K562 (cell line): ENCODE results near the gene DUSP16. TPM values are rescaled to one million over a fixed set of nuclear protein-coding genes. Genes with fewer than 3 reads are reported as not detected.

Source experiments
- ATAC-seq: fragments of 200-7000 bp; cut with Tn5 transposase; 3 replicates; pipeline ENCODE4 v1.9.1; 2020; ENCODE audit warnings: moderate library complexity
- BruUV-seq: library from RNA; stranded (reverse); fragments of 400-500 nt; replicated peaks from 2 replicates; lab custom pipeline; 2021; lab: Mats Ljungman, UMichigan
- CTCF ChIA-PET: fragments of 300-600 bp; formaldehyde crosslinking; extraction: SDS; loops from one replicate; lab custom pipeline; 2021; ENCODE audit warnings: low intra/inter-chr PET ratio; lab: Yijun Ruan, JAX
- POLR2A ChIA-PET: fragments of 300-600, 350-650 bp; sonication (Branson Sonifier 250); formaldehyde crosslinking; extraction: SDS; loops from one replicate; lab custom pipeline; 2021; ENCODE audit warnings: antibody characterized with exemption, inconsistent platforms; lab: Yijun Ruan, JAX
- DNase-seq, 4 experiments: peaks; one replicate each; pipeline versions ENCODE4 v3.0.0 to v3.0.0-alpha.2; 2011 to 2018; ENCODE audit warnings: low spot score in 3 of 4, mixed read lengths in 3 of 4; ENCODE audit errors: extremely low read depth in 1 of 4
- FAIRE-seq: peaks from 2 replicates; lab custom pipeline; 2011; peaks lifted over from hg19 to GRCh38; lab: Jason Lieb, UNC
- H2AFZ ChIP-seq: 2 replicates; pipeline ENCODE4 v1.6.0; 2011; ENCODE audit warnings: low read depth, low read length, control low read depth, inconsistent platforms
- H3K27ac ChIP-seq: fragments of 200-600 bp; 3 replicates; pipeline ENCODE4 v1.8.0; 2011; ENCODE audit warnings: low read depth, mild to moderate bottlenecking, control low read depth, inconsistent platforms, low read length, moderate library complexity, mixed read lengths; ENCODE audit errors: extremely low read depth
- H3K27me3 ChIP-seq, 2 experiments: fragments of 300-600 bp in 1 of 2; 2 replicates in 1 of 2; 3 replicates in 1 of 2; pipeline versions ENCODE4 v1.6.0 to v1.8.0; 2011; ENCODE audit warnings: inconsistent platforms in 2 of 2, low read length in 2 of 2, mild to moderate bottlenecking in 1 of 2, mixed read lengths in 1 of 2, moderate library complexity in 1 of 2; ENCODE audit not compliant: control insufficient read depth in 2 of 2, insufficient read depth in 2 of 2
- H3K36me3 ChIP-seq: fragments of 300-600 bp; 3 replicates; pipeline ENCODE4 v1.8.0; 2011; ENCODE audit warnings: mild to moderate bottlenecking, low read length, inconsistent platforms; ENCODE audit not compliant: control insufficient read depth, insufficient read depth
- H3K4me1 ChIP-seq, 2 experiments: fragments of 200-600 bp in 1 of 2; replicated peaks in 1 of 2; 2 replicates in 1 of 2; 3 replicates in 1 of 2; pipeline versions ENCODE4 v1.5.1 to v1.8.0; 2011; ENCODE audit warnings: inconsistent platforms in 2 of 2, low read length in 2 of 2, mild to moderate bottlenecking in 1 of 2, mixed read lengths in 1 of 2, moderate library complexity in 1 of 2; ENCODE audit not compliant: control insufficient read depth in 2 of 2, insufficient read depth in 2 of 2
- H3K4me2 ChIP-seq: 2 replicates; pipeline ENCODE4 v1.6.1; 2011; ENCODE audit warnings: low read length, control low read depth, inconsistent platforms, mixed read lengths; ENCODE audit not compliant: insufficient read depth
- H3K4me3 ChIP-seq: fragments of 200-600 bp; sonication (generic), shearing (Covaris generic); 2 replicates; pipeline ENCODE4 v1.5.1; 2016; ENCODE audit warnings: control low read depth, inconsistent platforms
- H3K79me2 ChIP-seq: fragments of 200-600 bp; 3 replicates; pipeline ENCODE4 v1.8.0; 2011; ENCODE audit warnings: low read length, inconsistent platforms; ENCODE audit not compliant: control insufficient read depth, insufficient read depth
- H3K9ac ChIP-seq, 2 experiments: 2 replicates each; pipeline versions ENCODE4 v1.6.0 to v1.6.1; 2011; ENCODE audit warnings: low read depth in 2 of 2, low read length in 2 of 2, control low read depth in 1 of 2, inconsistent platforms in 1 of 2, mild to moderate bottlenecking in 1 of 2, mixed read lengths in 1 of 2; ENCODE audit not compliant: insufficient read depth in 1 of 2
- H3K9me1 ChIP-seq: one replicate; pipeline ENCODE4 v1.6.0; 2011; ENCODE audit warnings: inconsistent platforms, mild to moderate bottlenecking, low read length, moderate library complexity; ENCODE audit not compliant: control insufficient read depth, insufficient read depth
- H3K9me3 ChIP-seq: replicated peaks from 2 replicates; pipeline ENCODE4 v1.5.1; 2011; ENCODE audit warnings: low read depth, low read length, inconsistent platforms; ENCODE audit not compliant: control insufficient read depth, insufficient read depth
- H4K20me1 ChIP-seq: replicated peaks from 2 replicates; pipeline ENCODE4 v1.6.1; 2011; ENCODE audit warnings: low read length, inconsistent platforms, mixed read lengths; ENCODE audit not compliant: control insufficient read depth, insufficient read depth
- BRD9 ChIP-seq: fragments of 450-650 bp; IDR thresholded peaks from 2 replicates; pipeline ENCODE4 v1.6.1; 2018; ENCODE audit warnings: low read depth; ENCODE audit not compliant: partially characterized antibody
- BRF1 ChIP-seq: IDR thresholded peaks from 3 replicates; pipeline ENCODE4 v1.6.1; 2011; ENCODE audit warnings: borderline replicate concordance, mild to moderate bottlenecking; ENCODE audit not compliant: insufficient read length; ENCODE audit errors: extremely low read depth
- GTF2E2 ChIP-seq: fragments of 200-800 bp; sonication (Bioruptor generic); IDR thresholded peaks from 2 replicates; pipeline ENCODE4 v1.6.1; 2016; ENCODE audit warnings: missing genetic modification characterization, missing compliant biosample characterization
- HIVEP1 ChIP-seq: fragments of 250-450 bp; sonication (Bioruptor Pico); IDR thresholded peaks from 2 replicates; pipeline ENCODE4 v1.4.0; 2020; ENCODE audit warnings: mild to moderate bottlenecking
- HNRNPUL1 ChIP-seq: fragments of 200-400 bp; formaldehyde crosslinking; IDR thresholded peaks from 2 replicates; pipeline ENCODE4 v1.6.1; 2017; ENCODE audit warnings: low read length
- HSF4 ChIP-seq: fragments of 250-450 bp; sonication (Bioruptor Pico); IDR thresholded peaks from 2 replicates; pipeline ENCODE4 v2.1.2; 2022; ENCODE audit warnings: mild to moderate bottlenecking, moderate library complexity, borderline replicate concordance
- KHSRP ChIP-seq: fragments of 450-650 bp; IDR thresholded peaks from 2 replicates; pipeline ENCODE4 v1.6.1; 2017
- MBD2 ChIP-seq: sonication (generic); IDR thresholded peaks from 2 replicates; pipeline ENCODE4 v1.6.1; 2016; ENCODE audit warnings: low read depth, borderline replicate concordance
- MCM2 ChIP-seq: fragments of 450-650 bp; IDR thresholded peaks from 2 replicates; pipeline ENCODE4 v1.6.1; 2017; ENCODE audit warnings: low read depth, mild to moderate bottlenecking
- MTF1 ChIP-seq: fragments of 250-450 bp; sonication (Bioruptor Pico); IDR thresholded peaks from 2 replicates; pipeline ENCODE4 v1.9.0; 2021; ENCODE audit warnings: moderate library complexity, mild to moderate bottlenecking, inconsistent platforms, borderline replicate concordance
- NELFE ChIP-seq: IDR thresholded peaks from 2 replicates; pipeline ENCODE4 v1.6.1; 2011; ENCODE audit warnings: mild to moderate bottlenecking; ENCODE audit not compliant: insufficient read depth, insufficient read length
- NFXL1 ChIP-seq: fragments of 450-650 bp; formaldehyde crosslinking; IDR thresholded peaks from 2 replicates; pipeline ENCODE4 v1.4.0; 2021; ENCODE audit warnings: mild to moderate bottlenecking
- RBFOX2 ChIP-seq: fragments of 200-400 bp; formaldehyde crosslinking; IDR thresholded peaks from 2 replicates; pipeline ENCODE4 v1.6.1; 2017; ENCODE audit warnings: low read depth, mild to moderate bottlenecking, low read length, moderate library complexity
- RHOXF2B ChIP-seq: fragments of 250-450 bp; sonication (Bioruptor Pico); conservative IDR thresholded peaks from 2 replicates; pipeline ENCODE4 v1.5.1; 2021
- SIN3B ChIP-seq: fragments of 450-650 bp; IDR thresholded peaks from 2 replicates; pipeline ENCODE4 v1.6.1; 2017; ENCODE audit warnings: low read depth, mild to moderate bottlenecking, moderate library complexity
- STAT5A ChIP-seq: IDR thresholded peaks from 2 replicates; pipeline ENCODE4 v1.6.1; 2012; ENCODE audit warnings: low read length, inconsistent platforms, borderline replicate concordance
- ZNF79 ChIP-seq: fragments of 250-450 bp; sonication (Bioruptor Pico); IDR thresholded peaks from 2 replicates; pipeline ENCODE4 v1.4.0; 2020; ENCODE audit warnings: low read depth, mild to moderate bottlenecking, moderate library complexity
- ZSCAN32 ChIP-seq: fragments of 450-650 bp; formaldehyde crosslinking; IDR thresholded peaks from 2 replicates; pipeline ENCODE4 v1.4.0; 2020; ENCODE audit warnings: mild to moderate bottlenecking, moderate library complexity
- in situ Hi-C: fragments of 300-500 bp; cut with MboI; formaldehyde crosslinking; loops from 4 replicates; pipeline ENCODE4 v1.15.0; 2018; ENCODE audit warnings: inconsistent platforms, mixed read lengths
- intact Hi-C: fragments of 100-400 bp; cut with micrococcal nuclease; formaldehyde crosslinking; loops from 2 replicates; pipeline ENCODE4 v1.14.2; 2022
- polyA plus RNA-seq, 8 experiments: library from polyadenylated mRNA; depleted of rRNA in 4 of 8; stranded (reverse) in 5 of 8; unstranded in 3 of 8; fragments of >200 nt; fragmentation: Nextera tagmentation in 2 of 8; fragmentation: Illumina TruSeq in 1 of 8; extraction: Ambion mirVana in 2 of 8; extraction: Trizol in 1 of 8; gene quantifications; 2 replicates each; pipeline versions ENCODE4 v1.2.1 to v1.2.3, GENCODE V29; 2011 to 2014; ENCODE audit warnings: inconsistent platforms in 1 of 8, missing spikeins in 1 of 8
- total RNA-seq, 7 experiments: library from RNA; depleted of rRNA in 6 of 7; stranded (reverse); fragments of >200 nt in 6 of 7; fragmentation: Illumina TruSeq in 2 of 7; extraction: Trizol in 2 of 7; gene quantifications; 2 replicates each; pipeline versions ENCODE4 v1.2.1 to v1.2.3, GENCODE V29; 2011 to 2021; ENCODE audit warnings: low replicate concordance in 1 of 7

Gene DUSP16
- total and polyA plus RNA-seq, 9 of the 15 experiments (the other 6 are each of a cell fraction or from before 2014, with no cell fraction given): 0.70 to 12.3 (median 5.7) TPM

DNA sequence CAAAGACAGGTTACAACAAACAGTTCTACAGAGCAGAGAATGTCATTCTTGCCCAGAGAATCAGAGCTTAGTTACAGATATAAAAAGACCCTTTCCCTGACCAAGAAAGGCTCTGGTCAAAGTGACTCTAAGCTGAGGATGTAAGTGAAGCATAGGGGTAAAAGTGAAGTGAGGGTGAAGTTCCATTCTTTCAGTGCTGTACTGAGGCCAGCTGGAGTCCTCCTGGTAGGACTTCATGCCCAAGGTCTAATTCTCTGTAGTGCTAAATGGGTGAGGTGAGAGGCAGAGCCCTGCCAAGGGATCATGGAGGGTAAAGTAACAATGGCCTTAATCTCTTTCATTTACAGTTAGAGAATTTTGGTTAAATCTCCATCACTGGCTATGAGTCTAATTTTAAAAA lies 38.5 kb downstream of the DUSP16 start:
- Histone ChIP-seq H3K9me1 (peaks cover 3% of the 10 kb centered on the region), H3K4me3 (no peak overlapping the region), H4K20me1 (no peaks in the 10 kb centered on the region), H3K9ac (no peak overlapping the region), H3K36me3 (0 out of 3 replicates have a peak, but pooled peaks cover 2% of the 10 kb centered on the region), H3K4me2 (no peak overlapping the region), H3K79me2 (no peaks in the 10 kb centered on the region), H2AFZ (no peak overlapping the region), H3K4me1 (no peaks in the 10 kb centered on the region), H3K9me3 (no peaks in the 10 kb centered on the region), H3K27me3 (no peaks in the 10 kb centered on the region), H3K27ac (no peak overlapping the region)
- POLR2A ChIA-PET: interaction anchor here (1.2 kb wide), 1 partner anchor 12 kb away, joined by 3 read pairs; no protein-coding TSS in a partner anchor
- CTCF ChIA-PET: no interaction called here
- in situ Hi-C loops (no loop called here), intact Hi-C loops (no loop called here)
- no TSS peak for BruUV-seq
- FAIRE-seq (no peak), DNase-seq (no peak), ATAC-seq (no peak)
- TF ChIP-seq ZSCAN32 (no peak), MCM2 (no peak), RHOXF2B (CRISPR knock-in tag) (no peak), BRF1 (no peak), NFXL1 (no peak), BRD9 (no peak), NELFE (no peak), MTF1 (CRISPR knock-in tag) (no peak), SIN3B (no peak), HSF4 (CRISPR knock-in tag) (no peak), STAT5A (no peak), RBFOX2 (no peak), KHSRP (no peak), GTF2E2 (tag) (no peak), HIVEP1 (CRISPR knock-in tag) (no peak), ZNF79 (CRISPR knock-in tag) (no peak), MBD2 (no peak), HNRNPUL1 (no peak)
